ENCODE results near the gene RHOT2.

Gene RHOT2

DNA sequence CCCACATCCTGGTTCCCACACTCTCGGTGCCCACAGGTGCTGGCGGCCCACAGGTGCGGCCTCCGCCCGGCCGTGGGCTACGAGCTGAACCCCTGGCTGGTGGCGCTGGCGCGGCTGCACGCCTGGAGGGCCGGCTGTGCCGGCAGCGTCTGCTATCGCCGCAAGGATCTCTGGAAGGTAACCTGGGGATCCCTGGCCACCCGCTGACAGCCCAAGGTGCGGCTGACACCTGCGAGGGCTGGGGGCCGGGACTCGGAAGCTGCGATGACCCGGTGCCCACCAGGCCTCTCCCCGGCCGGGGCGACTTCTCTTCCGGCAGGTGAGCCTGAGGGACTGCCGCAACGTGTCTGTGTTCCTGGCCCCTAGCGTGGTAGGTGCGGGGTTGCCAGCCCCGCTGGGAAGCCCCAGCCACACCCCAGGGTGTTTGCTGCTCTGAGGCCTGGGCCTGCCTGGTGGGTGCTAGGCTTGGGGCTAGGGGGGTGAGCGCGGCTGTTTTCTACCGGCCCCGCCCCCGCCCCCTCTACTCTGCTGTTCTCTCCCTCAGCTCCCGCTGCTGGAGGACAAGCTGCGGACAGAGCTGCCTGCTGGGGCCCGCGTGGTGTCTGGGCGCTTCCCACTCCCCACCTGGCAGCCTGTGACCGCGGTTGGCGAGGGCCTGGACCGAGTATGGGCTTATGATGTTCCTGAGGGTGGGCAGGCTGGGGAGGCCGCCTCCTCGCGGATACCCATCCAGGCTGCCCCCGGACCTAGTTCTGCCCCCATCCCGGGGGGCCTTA lies 54.0 kb downstream of the RHOT2 start:
- Histone ChIP-seq H3K9ac (no peak overlapping the region), H3K79me2 (peaks cover under 1% of the 10 kb centered on the region), H3K4me2 (ENCODE audit: low read length) (peak overlapping the region; percentile 97), H2AFZ (peak overlapping the region; percentile 38), H3K4me1 (peaks cover 16% of the 10 kb centered on the region), H3K4me3 (ENCODE audit: low read depth, low read length) (peak overlapping the region; percentile 73), H3K36me3 (ENCODE audit: control insufficient read depth, insufficient read depth, low read length) (no peaks in the 10 kb centered on the region), H3K27me3 (ENCODE audit: control insufficient read depth, insufficient read depth, low read length) (no peaks in the 10 kb centered on the region), H3K27ac (peak overlapping the region; percentile 94), H3K9me3 (ENCODE audit: control insufficient read depth, low read length) (no peaks in the 10 kb centered on the region)
- TF ChIP-seq, protein P1, sequence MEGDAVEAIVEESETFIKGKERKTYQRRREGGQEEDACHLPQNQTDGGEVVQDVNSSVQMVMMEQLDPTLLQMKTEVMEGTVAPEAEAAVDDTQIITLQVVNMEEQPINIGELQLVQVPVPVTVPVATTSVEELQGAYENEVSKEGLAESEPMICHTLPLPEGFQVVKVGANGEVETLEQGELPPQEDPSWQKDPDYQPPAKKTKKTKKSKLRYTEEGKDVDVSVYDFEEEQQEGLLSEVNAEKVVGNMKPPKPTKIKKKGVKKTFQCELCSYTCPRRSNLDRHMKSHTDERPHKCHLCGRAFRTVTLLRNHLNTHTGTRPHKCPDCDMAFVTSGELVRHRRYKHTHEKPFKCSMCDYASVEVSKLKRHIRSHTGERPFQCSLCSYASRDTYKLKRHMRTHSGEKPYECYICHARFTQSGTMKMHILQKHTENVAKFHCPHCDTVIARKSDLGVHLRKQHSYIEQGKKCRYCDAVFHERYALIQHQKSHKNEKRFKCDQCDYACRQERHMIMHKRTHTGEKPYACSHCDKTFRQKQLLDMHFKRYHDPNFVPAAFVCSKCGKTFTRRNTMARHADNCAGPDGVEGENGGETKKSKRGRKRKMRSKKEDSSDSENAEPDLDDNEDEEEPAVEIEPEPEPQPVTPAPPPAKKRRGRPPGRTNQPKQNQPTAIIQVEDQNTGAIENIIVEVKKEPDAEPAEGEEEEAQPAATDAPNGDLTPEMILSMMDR (IDR thresholded peaks at IDR 0.05), result no peak

GRCh38 chr16:722835-723633 lies 55.1 kb downstream of the RHOT2 start:
- H3K4me1 ChIP-seq, result peaks cover 19% of the 10 kb centered on the region
- no peak overlapping the region for H3K4me2 ChIP-seq (ENCODE audit: low read length)
- no peaks in the 10 kb centered on the region for H3K36me3 ChIP-seq (ENCODE audit: control insufficient read depth, insufficient read depth, low read length)
- H3K27ac ChIP-seq, result no peak overlapping the region
- no peak overlapping the region for H2AFZ ChIP-seq
- no peak overlapping the region for H3K4me3 ChIP-seq (ENCODE audit: low read depth, low read length)
- H3K9ac ChIP-seq, result no peak overlapping the region
- H3K79me2 ChIP-seq, result no peaks in the 10 kb centered on the region
- H3K9me3 ChIP-seq (ENCODE audit: control insufficient read depth, low read length), result no peaks in the 10 kb centered on the region
- no peaks in the 10 kb centered on the region for H3K27me3 ChIP-seq (ENCODE audit: control insufficient read depth, insufficient read depth, low read length)
- TF ChIP-seq, protein P1 (IDR thresholded peaks at IDR 0.05), result no peak

GRCh38 chr16:723695-724094 lies 55.8 kb downstream of the RHOT2 start:
- Histone ChIP-seq H3K27ac (no peak overlapping the region), H3K4me2 (ENCODE audit: low read length) (no peak overlapping the region), H3K4me1 (peaks cover 19% of the 10 kb centered on the region), H3K9ac (no peak overlapping the region), H2AFZ (no peak overlapping the region), H3K4me3 (ENCODE audit: low read depth, low read length) (no peak overlapping the region), H3K79me2 (no peaks in the 10 kb centered on the region), H3K9me3 (ENCODE audit: control insufficient read depth, low read length) (no peaks in the 10 kb centered on the region), H3K36me3 (ENCODE audit: control insufficient read depth, insufficient read depth, low read length) (no peaks in the 10 kb centered on the region), H3K27me3 (ENCODE audit: control insufficient read depth, insufficient read depth, low read length) (no peaks in the 10 kb centered on the region)
- TF ChIP-seq, protein P1 (IDR thresholded peaks at IDR 0.05), result no peak

Measured in parathyroid adenoma (tissue), 2 donors.